Activated gamma-delta T cell (primary cell): Measurements from ENCODE around the gene DNAJB6.

Experiments used
- DNase-seq: peaks from one replicate; lab custom pipeline; 2025; lab: John Stamatoyannopoulos, UW

DNAJB6 gene

DNA sequence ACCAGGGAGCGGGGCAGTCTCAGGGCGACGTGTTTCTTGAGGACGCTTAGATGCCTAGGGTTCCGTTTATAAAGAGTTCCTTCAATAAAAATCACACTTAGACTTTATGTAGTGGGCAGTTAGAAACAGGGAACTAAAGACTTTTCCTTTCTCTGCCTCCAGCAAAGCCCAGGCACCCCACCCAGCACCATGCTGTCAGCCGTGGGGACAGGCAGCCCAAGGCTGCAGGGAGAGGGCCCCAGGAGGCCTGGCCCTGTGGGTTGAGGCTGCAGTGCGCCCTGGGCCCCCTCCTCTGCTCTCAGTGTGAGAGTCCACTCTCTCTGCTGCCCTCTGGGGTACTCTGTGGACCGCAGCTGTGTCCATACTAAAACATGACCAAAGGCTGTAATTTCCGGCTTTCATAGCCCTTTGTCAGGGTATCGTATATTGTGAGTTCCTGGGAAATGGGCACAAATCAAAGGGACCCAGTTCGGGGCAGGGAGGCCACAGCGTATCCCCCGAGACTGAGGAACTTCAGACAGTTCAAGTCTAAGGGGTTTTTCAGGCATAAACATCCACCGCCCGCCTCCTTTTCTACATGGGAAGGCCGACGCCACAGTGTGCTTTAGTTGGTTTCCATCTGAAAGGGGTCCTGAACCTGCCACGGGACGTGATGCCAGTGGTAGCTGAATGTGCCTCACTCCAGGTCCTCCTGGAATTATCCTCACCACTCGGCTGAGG, 59.7 kb downstream of the DNAJB6 start:
- DNase-seq = no peak

DNA sequence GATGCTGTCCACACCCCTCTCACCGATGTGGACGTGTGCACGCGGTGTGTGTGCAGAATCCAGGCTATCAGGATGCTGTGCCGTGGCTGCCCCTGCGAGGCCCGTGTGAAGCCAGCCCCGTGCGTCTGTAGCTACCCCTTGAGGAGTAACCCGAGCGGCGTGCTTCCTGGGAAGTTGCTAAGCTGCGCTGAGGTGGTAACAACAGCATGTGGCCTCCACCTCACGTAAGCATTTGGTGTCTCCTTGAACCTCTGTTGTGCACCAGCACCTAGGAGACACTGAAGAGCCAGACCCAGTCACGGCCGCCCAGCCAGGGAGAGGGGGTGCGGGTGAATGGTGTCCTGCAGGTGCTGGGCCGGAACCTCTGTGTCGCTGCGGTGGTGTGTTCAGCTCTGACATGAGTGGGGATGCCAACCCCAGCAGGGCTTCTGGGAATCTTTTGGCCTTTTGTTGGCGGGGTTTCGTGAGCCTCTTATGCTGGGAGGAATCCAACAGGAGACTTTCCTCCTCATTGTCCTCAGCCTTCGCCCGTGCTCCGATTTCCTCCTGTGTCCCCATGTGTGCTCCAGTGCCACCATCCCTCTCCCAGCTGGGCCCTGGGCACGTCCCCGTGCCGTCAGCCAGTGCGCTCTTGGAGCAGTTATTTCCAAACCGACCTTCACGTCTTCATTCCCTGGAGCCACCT, 60.4 kb downstream of the DNAJB6 start:
- DNase-seq = no peak

DNA sequence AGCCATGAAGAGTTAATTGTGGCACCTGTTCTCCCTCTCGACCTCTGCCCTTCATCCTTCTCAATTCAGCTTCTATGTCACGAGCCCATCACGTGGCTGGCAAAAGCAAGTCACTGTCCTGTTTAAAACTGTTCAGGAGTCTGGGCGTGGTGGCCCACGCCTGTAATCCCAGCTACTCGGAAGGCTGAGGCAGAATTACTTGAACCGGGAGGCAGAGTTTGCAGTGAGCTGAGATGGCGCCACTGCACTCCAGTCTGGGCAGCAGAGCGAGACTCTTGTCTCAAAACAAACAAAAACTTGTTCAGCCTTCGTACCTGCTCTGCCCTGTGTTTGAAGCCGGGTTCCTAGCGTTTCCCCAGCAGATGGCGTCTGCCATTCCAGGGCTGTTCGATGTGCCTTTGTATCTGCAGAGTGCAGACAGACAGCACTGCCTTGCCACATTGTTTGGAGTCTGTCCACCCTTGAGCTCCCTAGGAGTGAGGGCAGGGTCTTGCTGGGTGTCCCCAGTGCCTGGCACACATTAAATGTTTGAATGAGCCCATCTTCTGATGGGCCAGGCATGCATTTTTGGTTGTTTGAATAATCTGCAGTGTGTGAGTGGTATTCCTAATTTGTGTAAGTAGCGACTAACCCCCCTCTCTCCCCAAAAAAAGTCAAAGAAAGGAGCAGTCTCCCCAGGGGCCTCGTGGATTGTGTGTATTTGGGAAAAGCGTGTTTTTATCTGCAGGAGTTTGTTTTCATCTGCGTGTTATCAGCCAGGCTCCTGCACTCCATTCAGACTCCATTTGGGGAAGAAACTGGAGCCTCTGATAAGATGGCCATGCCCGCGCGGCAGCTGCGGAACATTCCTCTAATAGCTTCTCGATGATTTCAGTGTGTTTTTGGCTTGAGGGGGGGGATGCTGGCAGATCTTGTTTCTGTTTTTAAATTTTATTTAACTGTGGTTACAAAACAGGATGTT, 61.2 kb downstream of the DNAJB6 start:
- DNase-seq = no peak

DNA sequence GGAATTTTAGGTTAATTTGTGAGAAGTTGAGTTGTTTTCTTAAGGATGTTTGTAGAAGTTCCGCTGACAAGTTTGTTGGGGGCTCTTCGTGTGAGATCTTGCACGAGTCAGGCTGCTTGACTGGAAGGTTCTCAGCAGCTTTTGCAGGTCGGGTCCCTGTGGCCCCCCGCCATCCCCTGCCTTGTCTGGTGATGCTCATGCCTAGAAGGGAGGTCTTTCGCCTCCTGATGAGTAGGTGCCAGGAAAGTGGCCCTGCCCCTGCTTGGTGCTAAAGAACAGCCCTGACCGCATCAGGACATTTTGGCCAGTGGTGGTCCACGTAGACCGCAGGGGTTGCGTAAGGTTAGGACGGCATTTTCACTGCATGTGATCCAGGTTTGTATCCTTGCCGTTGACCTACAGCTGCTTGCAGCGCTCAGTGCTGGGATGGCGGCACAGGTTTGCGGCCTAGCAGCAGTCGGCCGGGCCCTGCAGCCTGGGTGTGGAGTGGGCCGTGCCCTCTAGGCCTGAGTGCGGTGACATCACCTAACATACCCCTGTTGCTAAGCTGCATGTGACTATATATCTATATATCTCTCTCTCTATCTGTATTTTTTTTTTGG, 62.4 kb downstream of the DNAJB6 start:
- DNase-seq = no peak

- DNase-seq = no peak
Observed at GRCh38 chr7:157400171-157400860, 63.5 kb downstream of the DNAJB6 start.

DNA sequence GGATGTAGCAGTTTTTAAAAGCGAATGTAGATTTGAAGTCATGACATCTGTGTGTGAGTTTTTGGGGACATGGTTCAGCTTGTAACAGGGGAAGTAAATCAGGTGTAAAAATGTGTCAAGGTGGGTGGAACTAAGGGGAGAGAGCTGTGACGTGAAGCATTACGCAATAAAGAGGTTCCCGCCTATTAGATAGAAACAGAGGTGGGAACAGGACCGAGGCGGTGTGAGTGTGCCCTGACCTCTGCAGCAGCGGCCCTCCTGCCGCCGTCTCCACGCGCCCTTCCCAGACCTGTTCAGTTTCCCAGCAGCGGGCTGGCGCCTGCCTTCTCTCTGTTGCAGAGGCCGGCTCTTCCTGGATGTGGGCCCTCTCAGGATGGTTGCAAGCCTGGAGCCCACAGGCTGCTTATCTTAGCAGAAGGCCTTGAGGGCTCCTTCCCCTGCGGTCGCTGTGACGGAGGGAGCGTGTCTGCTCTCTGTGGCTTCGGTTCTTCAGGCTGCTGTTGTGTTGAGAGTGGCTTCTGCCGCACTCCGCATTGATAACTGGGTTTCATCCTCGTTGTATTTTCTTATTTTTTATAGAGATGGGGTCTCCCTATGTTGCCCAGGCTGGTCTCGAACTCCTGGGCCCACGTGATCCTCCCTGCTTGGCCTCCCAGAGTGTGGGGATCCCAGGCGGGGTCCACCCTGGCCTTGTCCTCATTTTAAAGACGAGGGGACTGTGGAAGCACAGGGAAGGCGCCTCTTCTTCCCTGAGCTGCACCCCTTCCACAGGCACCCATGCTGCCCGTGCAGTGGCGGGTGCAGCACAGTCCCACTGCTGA, 65.0 kb downstream of the DNAJB6 start:
- DNase-seq = no peak

DNA sequence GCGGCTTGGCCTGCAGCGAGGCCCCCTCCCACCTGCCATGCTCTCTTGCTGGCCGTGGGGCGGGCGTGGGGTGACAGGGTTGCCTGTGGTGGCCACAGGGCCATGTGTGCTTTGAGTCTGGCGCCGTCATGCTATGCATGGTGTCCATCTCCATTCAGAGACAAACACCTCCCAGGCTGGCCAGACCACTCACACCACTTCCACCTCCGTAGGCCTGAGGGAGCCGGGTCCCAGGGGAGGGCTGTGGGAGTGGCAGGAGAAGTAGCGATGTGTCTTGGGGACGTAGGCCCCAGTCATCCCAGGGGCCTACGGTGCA, 65.5 kb downstream of the DNAJB6 start:
- DNase-seq = no peak

GRCh38 chr7:157402911-157403534, 66.2 kb downstream of the DNAJB6 start:
- no peak for DNase-seq

- DNase-seq = no peak
Observed at GRCh38 chr7:157403646-157404401, 67.0 kb downstream of the DNAJB6 start.

DNA sequence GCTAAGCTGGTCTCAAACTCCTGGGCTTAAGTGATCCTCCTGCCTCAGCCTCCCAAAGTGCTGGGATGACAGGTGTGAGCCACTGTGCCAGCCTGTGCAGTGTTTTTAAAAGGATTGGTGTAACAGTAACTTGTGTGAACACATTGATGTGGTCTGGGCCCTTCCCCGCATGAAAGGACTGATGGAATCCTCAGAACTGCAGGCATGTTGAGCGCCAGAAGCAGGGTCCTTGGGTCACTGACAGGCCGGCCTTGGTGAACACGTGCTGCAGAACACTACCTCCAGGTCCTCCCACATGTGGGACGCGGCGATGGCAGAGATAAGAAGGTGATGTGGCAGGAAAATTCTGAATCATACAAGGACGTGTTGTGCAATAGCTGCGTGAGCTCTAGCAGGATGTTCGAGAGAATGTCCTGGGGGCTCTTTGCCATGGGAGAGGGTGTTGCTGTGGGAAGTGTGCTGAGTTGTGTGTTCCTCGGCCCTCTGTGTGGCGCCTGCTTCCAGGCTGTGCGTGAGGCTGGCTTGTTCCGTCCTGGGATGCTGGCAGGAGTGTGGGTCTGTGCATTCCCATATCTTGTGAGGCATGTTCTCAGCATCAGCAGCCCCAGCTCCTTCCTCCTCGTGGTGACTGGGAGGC, 68.2 kb downstream of the DNAJB6 start:
- no peak for DNase-seq

DNA sequence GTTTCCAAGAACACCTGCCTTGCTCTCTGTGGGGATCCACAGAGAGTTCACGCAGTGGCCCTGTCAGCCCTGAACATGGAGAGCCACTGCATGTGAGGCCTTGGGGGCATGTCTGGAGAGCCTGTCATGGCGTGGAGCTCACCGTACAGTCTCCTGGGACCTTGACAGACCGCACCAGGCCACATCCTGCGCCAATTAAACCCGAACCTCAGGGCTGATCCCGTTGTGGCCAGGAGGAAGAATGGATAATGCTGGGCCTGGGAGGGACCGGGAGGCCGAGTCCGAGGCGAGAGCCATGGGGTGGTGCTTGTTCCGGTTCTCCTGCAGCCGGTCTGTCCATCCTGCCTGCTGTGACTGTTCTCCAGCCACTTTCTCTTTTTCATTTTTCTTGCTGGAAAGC, 68.7 kb downstream of the DNAJB6 start:
- DNase-seq = no peak

- no peak for DNase-seq
Observed at GRCh38 chr7:157405914-157406810, 69.4 kb downstream of the DNAJB6 start.

DNA sequence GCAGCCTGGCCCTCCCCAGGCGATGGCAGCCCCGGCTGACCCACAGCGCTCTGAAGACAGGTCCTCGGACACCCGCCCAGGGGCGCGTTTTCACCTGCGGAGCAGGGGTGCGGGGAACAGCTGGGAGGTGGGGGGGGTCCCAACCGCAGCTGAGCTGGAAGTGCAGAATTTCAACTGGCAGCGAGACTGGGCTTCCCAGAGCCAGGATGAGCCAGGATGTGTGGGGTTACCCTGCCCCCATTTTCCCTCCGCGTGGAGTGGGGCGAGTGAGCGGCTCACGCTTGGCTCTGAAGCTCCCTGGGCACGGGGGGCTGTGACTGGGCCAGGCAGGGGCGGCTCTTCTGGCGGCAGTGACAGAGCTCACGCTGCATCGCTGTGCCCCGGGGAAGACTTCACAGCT, 70.2 kb downstream of the DNAJB6 start:
- no peak for DNase-seq

GRCh38 chr7:157407512-157408257, 70.9 kb downstream of the DNAJB6 start:
- DNase-seq = no peak

DNA sequence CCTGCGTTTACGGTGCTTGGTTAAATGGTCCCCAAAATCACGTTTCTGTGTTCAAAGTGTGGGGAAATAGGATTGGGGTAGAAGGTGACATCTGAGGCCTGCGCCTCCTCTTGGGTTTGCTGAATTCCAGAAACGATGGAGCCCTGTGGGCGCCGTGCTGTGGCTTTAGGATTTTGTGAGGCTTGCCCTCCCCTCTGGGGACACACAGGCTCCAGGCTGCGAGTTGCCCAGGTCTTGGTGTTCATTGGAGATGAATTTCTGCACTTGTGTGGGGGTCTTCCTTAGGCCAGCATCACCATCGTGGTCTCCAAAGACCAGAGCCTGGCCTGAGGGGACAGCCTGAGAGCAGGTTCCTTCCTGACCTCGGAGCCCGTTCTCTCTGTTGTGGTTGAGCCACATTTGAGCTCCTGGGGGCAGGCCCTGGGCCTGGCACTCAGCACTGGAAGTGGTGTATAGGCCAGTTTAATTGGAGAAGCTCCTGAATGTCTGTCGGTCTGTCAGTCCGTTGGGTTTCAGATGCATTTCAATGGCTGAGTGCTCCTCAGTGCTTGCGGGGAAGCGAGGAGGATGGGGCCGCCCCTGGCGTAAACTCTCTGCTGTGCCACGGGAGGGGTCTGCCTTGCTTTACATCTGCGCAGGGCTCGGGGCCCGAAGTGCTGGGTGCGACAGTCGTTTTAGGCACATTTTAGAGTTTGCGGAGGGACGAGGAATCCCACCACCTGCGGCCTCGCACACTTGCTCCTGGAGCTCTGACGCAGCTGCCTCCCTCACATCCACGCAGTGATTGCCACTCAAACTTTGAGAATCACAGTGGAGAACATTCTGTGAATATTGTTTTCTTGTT, 71.7 kb downstream of the DNAJB6 start:
- DNase-seq = no peak

- DNase-seq = no peak
Observed at GRCh38 chr7:157409149-157409752, 72.4 kb downstream of the DNAJB6 start.
